ENCODE data around the gene ATAT1. TPM values are rescaled to one million over a fixed set of nuclear protein-coding genes. Genes with fewer than 3 reads are reported as not detected.

Gene ATAT1
- total RNA-seq, 1 experiment from 2014 or later: 6.1 TPM

- Histone ChIP-seq H3K9me3 (ENCODE audit: low read length) (no peaks in the 10 kb centered on the region), H3K4me2 (ENCODE audit: low read length) (peak overlapping the region; percentile 83), H3K4me3 (ENCODE audit: low read length) (peak overlapping the region; percentile 75; the same call in 1 of the 2 replicates), H4K20me1 (ENCODE audit: low read length) (no peaks in the 10 kb centered on the region), H3K27ac (ENCODE audit: low read length) (no peak overlapping the region), H3K79me2 (ENCODE audit: low read length) (peaks cover 22% of the 10 kb centered on the region), H3K4me1 (ENCODE audit: insufficient read depth, low read length) (peaks cover 4% of the 10 kb centered on the region), H3K27me3 (ENCODE audit: low read length) (no peaks in the 10 kb centered on the region), H3K36me3 (ENCODE audit: low read depth, low read length) (peaks cover 18% of the 10 kb centered on the region), H3K9ac (ENCODE audit: low read length) (no peak overlapping the region), H3K9me2 (replicated peaks; ENCODE audit: low read length) (no peaks in the 10 kb centered on the region), H3F3A (ENCODE audit: low read length, unreplicated experiment) (no peaks in the 10 kb centered on the region), H2AFZ (ENCODE audit: low read length) (no peak overlapping the region)
- intact Hi-C loops (cut with micrococcal nuclease): loop anchor here (5.0 kb wide), 2 partner anchors 189 to 206 kb away; no protein-coding TSS in a partner anchor
- ChIA-PET CTCF (no interaction called here), POLR2A (ENCODE audit: unreplicated experiment) (no interaction called here)
- TF ChIP-seq EZH2phosphoT487 (IDR thresholded peaks at IDR 0.05; ENCODE audit: borderline replicate concordance, low read length): no peak
- peak; percentile 38 for TF ChIP-seq CTCF (conservative IDR thresholded peaks at IDR 0.05; ENCODE audit: low read depth, low read length)
- no TSS peak for BruUV-seq (replicated peaks)
- DNase-seq (no peak), ATAC-seq (no peak)
Observed at GRCh38 chr6:30670760-30671527, 44.3 kb downstream of the ATAT1 start.

DNA sequence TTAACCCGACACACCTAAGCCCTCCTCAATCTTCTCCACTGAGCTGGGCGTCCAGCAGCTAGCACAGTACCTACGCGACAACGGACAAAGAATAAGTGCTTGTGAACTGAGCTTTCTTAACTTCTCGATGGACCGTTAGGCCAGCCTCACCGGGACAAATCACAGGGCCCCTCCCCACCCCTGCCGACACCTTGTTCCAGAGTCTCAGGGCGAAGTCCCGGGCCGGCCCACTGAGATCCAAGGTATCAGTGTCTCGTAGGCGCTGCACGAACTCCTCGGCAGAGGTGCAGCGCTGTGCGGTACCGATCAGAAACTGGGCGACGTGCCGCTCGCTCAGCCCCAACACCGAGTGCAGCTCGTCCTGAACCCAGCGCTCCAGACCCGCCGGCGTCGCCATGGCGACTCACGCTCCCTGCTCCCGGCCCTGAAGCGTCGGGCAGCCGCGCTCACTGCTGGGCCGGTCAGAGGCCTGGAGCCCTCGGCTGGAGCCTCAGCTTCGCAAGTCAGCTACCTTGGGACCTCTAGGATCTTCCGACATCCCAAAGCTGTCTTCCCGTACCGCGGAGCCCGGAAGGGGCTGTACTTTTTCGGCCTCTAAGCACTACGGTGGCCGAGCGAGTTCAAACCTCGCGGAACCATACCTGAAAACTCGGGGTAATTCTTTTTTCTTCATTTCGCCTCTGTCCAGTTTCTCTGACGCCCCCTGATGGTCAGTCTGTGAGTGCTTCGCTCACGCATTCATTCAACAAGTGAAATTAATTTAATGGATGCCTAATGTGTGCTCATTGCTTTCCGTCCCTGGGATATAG lies 46.0 kb downstream of the ATAT1 start, which contains the start of gene DHX16:
TSS of gene DHX16 (minus strand) at position 562 of the 809 bp plus-strand sequence. CDS start at position 397, 165 bp downstream.
- H4K20me1 ChIP-seq (ENCODE audit: low read length): no peaks in the 10 kb centered on the region
- peak within 1 kb of the TSS; percentile 75 for H3K4me3 ChIP-seq (ENCODE audit: low read length)
- ChIA-PET CTCF (interaction anchor here (0.7 to 1.1 kb wide), 2 partner anchors 55 to 58 kb away, joined by 3 to 5 read pairs; partner anchors contain the start of gene MRPS18B), POLR2A (ENCODE audit: unreplicated experiment) (interaction anchor here (0.6 kb wide), 1 partner anchor 182 kb away, joined by 4 read pairs; no protein-coding TSS in a partner anchor)
- H3K9ac ChIP-seq (ENCODE audit: low read length): peak within 1 kb of the TSS; percentile 82
- TF ChIP-seq EZH2 (IDR thresholded peaks at IDR 0.05; ENCODE audit: low read length, unreplicated experiment): no peak
- peak; percentile 95 for TF ChIP-seq CTCF (conservative IDR thresholded peaks at IDR 0.05; ENCODE audit: low read depth, low read length)
- no peaks in the 10 kb centered on the region for H3K9me3 ChIP-seq (ENCODE audit: low read length)
- ATAC-seq (peak; percentile 82), DNase-seq (peak; percentile 99)
- peaks cover 4% of the 10 kb centered on the region for H3K4me1 ChIP-seq (ENCODE audit: insufficient read depth, low read length)
- H3K27ac ChIP-seq (ENCODE audit: low read length): no peak within 1 kb of the TSS
- peaks cover 23% of the 10 kb centered on the region for H3K36me3 ChIP-seq (ENCODE audit: low read depth, low read length)
- peak within 1 kb of the TSS; percentile 83 for H3K4me2 ChIP-seq (ENCODE audit: low read length)
- peak within 1 kb of the TSS; percentile 77 for H2AFZ ChIP-seq (ENCODE audit: low read length)
- intact Hi-C loops (cut with micrococcal nuclease): loop anchor here (1.0 to 5.0 kb wide), 3 partner anchors 55 to 205 kb away; partner anchors contain the start of genes MRPS18B and PPP1R10
- H3K79me2 ChIP-seq (ENCODE audit: low read length): peaks cover 22% of the 10 kb centered on the region
- no peaks in the 10 kb centered on the region for H3K27me3 ChIP-seq (ENCODE audit: low read length)
- H3K9me2 ChIP-seq (replicated peaks; ENCODE audit: low read length): no peaks in the 10 kb centered on the region
- TSS peak; percentile 61 for BruUV-seq (replicated peaks)
- H3F3A ChIP-seq (ENCODE audit: low read length, unreplicated experiment): no peaks in the 10 kb centered on the region
